ENCODE measurements around the gene MFNG. TPM values are rescaled to one million over a fixed set of nuclear protein-coding genes. Genes with fewer than 3 reads are reported as not detected.

MFNG gene
- total RNA-seq, 1 donor from 2014 or later, result not detected

DNA sequence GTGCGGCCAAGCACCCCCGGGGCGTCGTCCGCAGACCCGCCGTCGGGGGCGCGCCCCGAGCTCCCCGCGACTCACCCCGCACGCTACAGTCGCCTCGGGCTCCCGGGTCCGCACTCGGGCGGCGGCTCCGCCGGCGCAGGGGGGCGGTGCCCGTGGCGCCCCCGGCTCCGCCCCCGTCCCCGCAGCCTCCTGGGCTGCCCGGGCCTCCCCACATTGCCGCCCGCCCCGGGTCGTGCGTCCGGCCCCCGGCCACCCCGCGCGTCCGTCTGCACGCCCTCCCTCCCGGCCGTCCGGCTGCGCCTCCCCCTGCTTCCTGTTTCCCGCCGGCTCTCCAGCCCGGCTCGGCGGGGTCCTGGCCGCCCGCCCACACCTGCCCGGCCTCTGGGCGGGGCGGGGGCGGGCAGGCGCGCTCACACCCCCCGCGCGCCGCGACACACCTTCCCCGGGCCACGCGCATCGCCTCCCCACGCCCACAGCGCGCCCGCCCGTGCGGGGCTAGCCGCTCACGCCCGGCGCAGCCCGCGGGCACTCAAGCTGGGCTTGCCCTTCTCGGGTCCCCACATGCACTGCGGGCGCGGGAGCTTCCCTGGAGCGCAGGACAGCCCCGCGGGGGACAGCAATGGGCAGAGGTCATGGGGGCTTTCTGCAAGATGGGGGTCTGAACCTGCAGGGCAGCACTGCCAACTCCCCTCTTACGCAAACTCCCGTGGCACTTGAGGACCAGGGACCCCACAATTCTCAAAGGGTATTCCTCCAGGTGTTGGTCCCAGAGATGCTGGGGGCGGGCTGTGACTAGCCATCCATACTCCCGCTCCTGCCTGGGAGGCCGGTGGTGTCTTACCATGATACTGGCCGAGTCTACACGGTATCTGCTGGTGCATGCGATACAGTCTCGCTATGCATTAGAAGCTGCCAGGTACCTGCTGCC lies 33.3 kb upstream of the MFNG start, which contains the start of gene CARD10:
TSS of gene CARD10 (minus strand) at position 148 of the 928 bp plus-strand sequence. CDS start 215 bp downstream, outside the sequence.
- H3K4me3 ChIP-seq (ENCODE audit: low read depth, low read length), result peak within 1 kb of the TSS; percentile 87
- TF ChIP-seq, protein P1, sequence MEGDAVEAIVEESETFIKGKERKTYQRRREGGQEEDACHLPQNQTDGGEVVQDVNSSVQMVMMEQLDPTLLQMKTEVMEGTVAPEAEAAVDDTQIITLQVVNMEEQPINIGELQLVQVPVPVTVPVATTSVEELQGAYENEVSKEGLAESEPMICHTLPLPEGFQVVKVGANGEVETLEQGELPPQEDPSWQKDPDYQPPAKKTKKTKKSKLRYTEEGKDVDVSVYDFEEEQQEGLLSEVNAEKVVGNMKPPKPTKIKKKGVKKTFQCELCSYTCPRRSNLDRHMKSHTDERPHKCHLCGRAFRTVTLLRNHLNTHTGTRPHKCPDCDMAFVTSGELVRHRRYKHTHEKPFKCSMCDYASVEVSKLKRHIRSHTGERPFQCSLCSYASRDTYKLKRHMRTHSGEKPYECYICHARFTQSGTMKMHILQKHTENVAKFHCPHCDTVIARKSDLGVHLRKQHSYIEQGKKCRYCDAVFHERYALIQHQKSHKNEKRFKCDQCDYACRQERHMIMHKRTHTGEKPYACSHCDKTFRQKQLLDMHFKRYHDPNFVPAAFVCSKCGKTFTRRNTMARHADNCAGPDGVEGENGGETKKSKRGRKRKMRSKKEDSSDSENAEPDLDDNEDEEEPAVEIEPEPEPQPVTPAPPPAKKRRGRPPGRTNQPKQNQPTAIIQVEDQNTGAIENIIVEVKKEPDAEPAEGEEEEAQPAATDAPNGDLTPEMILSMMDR (conservative IDR thresholded peaks at IDR 0.05; ENCODE audit: low read depth, low read length), result no peak
- DNase-seq (ENCODE audit: low read depth), result no peak

DNA sequence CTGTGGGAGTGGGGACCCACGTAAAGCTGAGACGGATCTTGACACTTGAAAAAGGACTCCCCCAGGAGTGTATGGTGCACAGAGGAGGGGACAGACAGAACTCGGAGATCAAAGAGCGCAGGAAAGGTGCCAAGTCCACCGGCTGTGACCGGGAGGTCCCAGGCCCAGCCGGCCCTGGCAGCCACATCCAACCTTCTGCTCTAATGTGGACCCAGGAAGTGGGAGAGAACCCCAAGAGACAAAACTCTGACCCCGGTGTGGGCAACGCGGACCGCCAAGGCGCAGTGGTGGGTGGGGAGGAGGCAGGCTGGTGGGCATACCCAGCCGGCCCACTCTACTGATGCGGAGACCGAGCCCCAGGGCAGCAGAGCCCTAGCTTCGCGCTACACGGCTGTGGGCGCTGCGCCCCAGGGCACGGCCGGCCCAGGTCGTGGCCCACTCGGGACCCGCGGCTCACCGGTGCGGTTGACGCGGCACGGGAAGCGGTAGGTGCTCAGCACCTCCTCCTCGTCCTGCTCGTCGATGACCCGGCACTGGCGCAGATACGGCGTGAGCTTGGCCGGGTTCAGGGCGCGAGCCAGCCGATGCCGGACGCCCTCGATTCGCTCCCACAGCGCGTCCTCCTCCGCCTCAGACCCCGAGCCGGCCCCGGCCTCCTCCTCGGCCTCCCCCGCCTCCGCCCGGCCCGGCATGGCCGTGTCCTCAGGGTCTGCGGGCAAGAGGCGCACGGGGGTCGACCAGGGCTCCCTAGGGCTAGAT lies 32.5 kb upstream of the MFNG start:
- H3K4me3 ChIP-seq (ENCODE audit: low read depth, low read length), result peak overlapping the region; percentile 87
- no peak for DNase-seq (ENCODE audit: low read depth)
- TF ChIP-seq, protein P1 (conservative IDR thresholded peaks at IDR 0.05; ENCODE audit: low read depth, low read length), result no peak

DNA sequence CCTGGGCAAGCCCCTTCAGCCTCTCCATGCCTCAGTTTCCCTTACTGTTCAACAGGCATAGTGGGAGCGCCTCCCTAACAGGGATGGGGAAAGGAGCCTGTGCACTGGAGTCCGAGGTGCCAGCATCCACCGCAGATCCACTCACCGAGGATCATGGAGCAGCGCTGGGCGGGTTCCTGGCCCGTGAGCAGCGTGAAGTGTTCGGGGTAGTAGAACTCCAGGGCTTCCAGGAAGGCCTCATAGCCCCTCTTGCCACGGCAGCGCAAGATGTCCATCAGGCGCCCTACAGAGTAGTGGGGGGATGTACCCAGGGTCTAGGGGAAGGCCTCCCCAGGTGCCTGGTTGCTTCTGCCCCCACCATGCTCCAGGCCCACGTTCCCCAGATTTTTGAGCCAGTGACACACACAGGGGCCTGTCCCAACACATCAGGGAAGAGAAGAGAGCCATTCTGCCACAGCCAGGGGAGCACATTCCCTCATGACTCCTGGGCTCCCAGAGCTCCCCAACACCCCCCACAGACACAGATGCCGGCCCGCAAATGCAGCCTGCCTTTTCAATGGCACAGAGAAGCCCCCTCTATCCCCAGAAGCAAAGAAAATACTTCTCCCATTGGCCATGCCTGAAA lies 31.8 kb upstream of the MFNG start:
- H3K4me3 ChIP-seq (ENCODE audit: low read depth, low read length), result peak overlapping the region; percentile 87
- TF ChIP-seq, protein P1 (conservative IDR thresholded peaks at IDR 0.05; ENCODE audit: low read depth, low read length), result no peak
- no peak for DNase-seq (ENCODE audit: low read depth)

DNA sequence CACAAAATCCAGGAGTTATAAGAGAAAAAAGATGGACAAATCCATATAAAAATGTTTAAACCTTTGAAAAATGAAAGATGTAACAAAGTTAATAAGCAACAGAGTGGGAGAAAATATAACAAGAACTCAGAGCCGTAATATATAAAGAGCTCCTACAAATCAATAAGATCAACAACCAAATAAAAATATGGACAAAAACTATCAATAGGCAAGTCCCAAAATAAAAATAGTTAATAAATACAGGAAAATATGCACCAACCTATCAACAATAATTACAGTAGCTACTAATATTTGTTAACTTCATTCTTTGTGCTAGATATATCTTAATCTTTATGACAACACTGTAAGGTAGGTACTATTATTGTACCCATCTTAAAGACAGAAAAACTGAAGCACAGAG lies 30.3 kb upstream of the MFNG start:
- H3K4me3 ChIP-seq (ENCODE audit: low read depth, low read length), result no peak overlapping the region
- TF ChIP-seq, protein P1 (conservative IDR thresholded peaks at IDR 0.05; ENCODE audit: low read depth, low read length), result no peak
- DNase-seq (ENCODE audit: low read depth), result no peak

DNA sequence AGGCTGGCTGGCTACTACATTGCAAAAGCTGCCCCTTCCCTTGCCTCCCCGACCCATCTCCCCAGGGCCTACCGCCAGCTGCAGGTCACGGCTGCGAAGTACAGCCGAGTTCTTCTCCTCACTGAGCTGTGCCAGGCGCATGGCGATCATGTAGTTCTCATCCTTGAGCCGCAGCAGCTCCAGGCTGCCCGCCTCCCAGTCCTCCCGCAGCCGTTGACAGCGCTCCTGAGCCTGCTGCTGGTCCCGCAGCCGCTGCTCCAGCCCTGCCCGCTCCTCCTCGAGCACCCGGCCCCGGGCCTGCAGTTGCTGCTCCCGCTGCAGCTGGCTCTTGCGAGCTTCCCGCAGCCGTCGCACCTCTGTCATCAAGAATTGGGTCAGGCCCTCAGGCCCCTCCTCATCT lies 29.7 kb upstream of the MFNG start:
- TF ChIP-seq, protein P1 (conservative IDR thresholded peaks at IDR 0.05; ENCODE audit: low read depth, low read length), result no peak
- no peak overlapping the region for H3K4me3 ChIP-seq (ENCODE audit: low read depth, low read length)
- DNase-seq (ENCODE audit: low read depth), result no peak

DNA sequence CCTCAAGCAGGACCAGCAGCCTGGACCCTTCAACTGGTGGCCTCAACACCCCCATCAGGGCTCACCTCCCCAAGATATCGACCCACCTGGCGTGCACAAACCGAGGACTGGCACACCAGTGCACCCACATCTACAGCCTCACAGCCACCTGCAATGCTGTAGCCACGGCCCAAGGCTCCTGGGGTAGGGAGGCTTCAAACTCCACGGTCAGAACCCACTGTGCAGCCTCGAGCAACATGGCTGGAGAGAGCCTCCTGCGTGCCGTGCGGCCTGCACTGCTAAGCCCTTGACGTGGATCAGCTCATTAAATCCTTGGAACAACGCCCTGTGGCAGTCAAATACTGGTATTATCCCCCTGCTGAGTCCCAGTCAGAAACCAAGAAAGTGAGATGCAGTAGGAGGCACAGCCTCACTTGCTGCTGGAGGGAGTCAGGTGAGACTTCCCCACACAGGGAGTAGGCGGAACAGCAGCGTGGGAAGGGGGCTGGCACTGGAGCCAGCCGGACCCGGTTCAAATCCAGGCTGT lies 28.4 kb upstream of the MFNG start:
- H3K4me3 ChIP-seq (ENCODE audit: low read depth, low read length), result no peak overlapping the region
- no peak for DNase-seq (ENCODE audit: low read depth)
- TF ChIP-seq, protein P1 (conservative IDR thresholded peaks at IDR 0.05; ENCODE audit: low read depth, low read length), result no peak

Measured in epithelial cell of proximal tubule (primary cell).